HG03575 (cell line): ENCODE data around the gene GAS2L1.

Source experiments
- ATAC-seq: cut with Tn5 transposase; IDR thresholded peaks from one replicate; pipeline ENCODE4 v1.9.1; 2021; ENCODE audit not compliant: unreplicated experiment, insufficient number of reproducible peaks, low FRiP score; ENCODE audit errors: extremely low read depth

The GAS2L1 gene

DNA sequence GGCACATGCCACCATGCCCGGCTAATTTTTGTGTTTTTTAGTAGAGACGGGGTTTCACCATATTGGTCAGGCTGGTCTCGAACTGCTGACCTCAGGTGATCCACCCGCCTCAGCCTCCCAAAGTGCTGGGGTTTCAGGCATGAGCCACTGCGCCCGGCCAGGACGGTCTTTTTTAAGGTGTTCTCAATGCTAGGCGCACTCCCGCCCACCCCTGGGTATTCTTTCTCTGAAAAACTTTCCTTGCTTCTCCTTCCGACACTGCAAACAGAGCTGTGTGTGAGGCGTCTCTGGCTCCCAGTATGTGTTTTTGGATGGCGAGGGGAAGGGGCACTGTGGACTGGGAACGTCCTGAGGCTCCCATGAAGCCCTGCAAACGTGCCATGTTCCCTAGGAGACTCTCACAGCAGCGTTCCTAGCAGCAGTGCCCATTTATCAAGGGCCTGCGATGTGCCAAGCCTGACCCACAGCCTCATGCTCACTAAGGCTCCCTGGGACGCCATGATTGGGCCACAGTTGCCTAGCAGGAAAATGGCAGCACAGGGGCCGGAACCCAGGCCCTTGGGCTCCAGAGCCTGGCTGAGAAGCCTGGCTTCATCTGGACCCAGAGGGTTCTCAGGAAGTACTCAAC lies 11.5 kb downstream of the GAS2L1 start:
- ATAC-seq: no peak

DNA sequence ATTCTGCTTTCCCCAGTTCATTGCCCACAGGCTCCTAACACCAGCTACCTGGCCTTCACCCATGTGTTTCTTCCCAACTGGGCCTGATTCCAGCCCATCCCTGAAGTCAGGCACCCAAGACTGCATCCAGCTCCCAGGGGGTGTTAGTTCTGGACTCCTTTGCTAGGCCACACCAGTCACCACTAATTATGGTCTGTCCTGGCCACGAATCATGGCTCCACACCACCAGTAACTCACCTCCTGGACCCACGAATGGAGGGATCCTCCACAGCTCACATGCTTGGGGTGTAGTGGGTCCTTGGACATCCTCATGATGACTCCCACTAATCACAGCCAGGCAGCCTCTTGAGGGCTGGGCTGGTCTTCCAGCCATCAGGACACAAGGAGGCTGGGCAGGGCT lies 12.6 kb downstream of the GAS2L1 start:
- ATAC-seq: no peak

DNA sequence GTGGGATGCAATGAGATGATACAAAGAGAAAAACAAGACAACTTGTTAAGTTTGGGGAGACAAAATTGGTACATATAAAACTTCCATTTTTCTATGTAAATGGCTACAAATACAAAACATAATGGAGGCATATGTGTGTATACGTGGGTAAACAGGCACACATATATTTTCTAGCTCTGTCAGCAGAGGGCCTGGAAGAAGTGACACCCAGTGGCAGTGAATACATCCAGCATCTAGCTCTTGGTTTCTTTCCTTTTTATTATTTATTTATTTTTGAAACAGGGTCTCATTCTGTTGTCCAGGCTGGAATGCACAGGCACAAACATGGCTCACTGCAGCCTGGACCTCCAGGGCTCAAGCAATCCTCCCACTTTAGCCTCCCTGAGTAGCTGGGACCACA lies 14.1 kb downstream of the GAS2L1 start:
- no peak for ATAC-seq

DNA sequence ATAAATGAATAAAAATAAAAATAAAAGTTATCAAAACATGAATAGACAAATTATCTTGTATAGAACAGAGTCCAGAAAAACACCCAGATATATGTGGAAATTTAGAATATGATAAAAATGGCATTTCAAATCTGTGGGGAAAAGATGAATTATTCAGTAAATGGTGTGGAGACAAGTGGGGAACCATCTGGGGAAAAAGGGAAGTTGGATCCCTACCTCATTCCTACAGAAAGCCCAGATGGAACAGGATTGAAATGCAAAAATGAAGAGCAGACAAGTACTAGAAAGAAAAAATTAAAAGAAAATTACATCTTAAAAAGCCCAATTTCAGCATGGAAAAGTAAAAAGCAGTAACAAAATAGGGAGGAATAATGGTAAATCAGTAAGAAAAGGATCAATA lies 17.2 kb downstream of the GAS2L1 start:
- no peak for ATAC-seq

DNA sequence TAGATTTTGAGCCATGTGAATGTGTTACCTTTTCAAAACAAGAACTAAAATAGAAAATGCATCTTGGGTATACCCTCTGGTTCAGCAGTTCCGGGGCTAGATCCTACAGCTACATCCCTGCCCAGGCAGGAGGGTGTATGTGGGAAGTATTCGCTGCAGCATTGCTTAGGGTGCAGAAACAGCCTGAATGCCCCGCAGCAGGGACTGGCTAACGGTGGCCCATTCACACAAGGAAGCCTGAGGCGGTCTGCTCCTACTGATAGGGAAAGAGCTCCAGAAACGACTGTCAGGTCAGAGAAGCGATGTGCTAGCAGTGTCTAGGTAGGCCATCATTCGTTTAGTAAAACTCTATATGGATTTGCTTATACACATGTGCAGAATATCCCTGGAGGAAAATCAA lies 18.9 kb downstream of the GAS2L1 start:
- ATAC-seq: no peak

DNA sequence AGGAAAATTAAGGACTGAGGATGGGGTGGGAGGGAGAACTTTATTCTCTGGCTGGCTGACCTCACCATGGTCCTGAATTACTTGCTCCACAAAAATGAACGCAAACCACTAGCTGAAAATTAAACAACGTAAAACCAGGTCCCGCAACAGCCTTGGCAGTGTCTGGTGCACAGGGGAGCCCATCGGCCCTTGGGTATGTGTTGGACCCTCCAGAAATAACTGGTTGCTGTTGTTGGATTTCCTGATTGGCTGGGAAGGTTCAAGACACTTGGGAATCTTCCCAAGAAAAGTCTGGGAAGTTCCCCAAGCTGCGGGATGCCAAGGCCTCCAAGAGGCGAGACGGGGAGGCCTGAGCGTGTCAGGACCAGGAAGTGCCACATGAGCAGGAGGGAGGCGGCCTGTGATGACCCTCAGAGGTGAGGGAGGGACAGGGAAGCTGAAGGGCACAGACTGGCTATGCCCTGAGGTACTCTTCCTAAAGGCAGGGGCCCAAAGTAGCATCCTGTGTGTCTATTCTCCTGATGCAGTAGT lies 19.4 kb downstream of the GAS2L1 start:
- ATAC-seq: no peak

DNA sequence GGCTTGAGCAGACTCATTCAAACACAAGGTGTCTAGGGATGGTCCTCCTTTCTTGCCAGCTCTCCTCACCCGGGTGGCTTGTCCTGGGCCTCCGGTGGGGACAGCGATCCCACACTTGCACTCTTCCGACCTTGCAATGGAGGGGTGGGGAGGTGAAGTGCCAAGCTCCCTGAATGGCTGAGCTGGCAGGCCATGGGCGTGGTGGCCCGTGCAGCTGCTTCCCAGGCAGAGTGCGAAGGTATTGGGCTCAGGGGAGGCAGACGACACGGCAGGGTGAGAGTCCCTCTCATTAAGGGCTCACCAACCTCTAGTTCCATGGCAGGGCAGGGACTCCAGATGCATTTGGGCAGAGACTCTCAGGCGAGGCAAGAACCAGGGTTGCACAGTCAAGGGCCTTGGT lies 20.0 kb downstream of the GAS2L1 start:
- no peak for ATAC-seq

DNA sequence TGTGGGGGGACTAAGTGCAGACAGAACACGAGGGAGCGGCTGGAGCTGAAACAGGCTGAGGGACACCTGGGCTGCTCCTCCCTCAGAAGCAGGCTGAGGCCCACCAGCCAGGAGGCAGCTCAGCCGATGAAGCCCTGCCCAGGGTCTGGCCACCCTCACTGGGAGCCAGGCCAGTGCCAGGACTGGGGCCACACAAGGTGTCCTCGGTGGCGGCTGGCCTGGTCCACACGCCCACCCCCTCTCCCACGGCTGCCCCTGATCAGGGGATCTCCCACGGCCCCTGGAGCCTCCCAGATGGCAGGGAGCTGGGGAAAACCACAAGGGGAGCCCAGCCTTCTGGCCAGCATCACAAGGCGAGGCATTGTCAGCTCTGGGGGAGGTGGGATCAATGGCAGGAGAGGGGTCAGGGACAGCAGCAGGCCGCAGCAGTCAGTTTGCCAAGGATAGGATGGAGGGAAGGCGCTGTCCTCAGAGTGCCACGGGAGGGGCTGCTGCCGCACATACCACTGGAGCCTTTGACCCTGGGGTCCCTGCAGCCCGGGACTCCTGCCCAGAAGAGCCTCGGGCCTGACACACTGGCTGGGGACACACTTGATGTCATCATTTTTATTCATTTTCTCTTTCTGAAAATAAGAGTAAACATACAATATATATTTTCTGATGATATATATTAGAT lies 20.8 kb downstream of the GAS2L1 start:
- ATAC-seq: no peak

DNA sequence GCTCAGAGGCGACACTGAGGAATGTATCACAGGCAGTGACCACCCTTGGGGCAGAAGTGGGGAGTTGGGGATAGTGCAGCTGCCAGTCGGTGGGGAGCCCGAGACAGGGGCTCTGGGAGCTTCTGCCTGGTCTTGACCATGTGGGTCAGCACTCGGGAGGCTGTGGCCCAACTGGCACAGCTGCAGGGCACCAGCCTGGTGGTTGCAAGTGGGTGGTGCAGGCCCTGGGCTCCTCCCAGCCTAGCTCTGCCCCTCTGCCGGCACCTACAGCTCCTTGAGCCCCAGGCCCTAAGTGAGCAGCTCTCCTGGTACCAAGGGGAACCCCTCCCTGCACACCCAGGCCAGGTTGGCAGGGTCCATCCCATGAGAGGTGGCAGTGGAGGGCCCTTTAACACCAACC lies 21.6 kb downstream of the GAS2L1 start:
- ATAC-seq: no peak

DNA sequence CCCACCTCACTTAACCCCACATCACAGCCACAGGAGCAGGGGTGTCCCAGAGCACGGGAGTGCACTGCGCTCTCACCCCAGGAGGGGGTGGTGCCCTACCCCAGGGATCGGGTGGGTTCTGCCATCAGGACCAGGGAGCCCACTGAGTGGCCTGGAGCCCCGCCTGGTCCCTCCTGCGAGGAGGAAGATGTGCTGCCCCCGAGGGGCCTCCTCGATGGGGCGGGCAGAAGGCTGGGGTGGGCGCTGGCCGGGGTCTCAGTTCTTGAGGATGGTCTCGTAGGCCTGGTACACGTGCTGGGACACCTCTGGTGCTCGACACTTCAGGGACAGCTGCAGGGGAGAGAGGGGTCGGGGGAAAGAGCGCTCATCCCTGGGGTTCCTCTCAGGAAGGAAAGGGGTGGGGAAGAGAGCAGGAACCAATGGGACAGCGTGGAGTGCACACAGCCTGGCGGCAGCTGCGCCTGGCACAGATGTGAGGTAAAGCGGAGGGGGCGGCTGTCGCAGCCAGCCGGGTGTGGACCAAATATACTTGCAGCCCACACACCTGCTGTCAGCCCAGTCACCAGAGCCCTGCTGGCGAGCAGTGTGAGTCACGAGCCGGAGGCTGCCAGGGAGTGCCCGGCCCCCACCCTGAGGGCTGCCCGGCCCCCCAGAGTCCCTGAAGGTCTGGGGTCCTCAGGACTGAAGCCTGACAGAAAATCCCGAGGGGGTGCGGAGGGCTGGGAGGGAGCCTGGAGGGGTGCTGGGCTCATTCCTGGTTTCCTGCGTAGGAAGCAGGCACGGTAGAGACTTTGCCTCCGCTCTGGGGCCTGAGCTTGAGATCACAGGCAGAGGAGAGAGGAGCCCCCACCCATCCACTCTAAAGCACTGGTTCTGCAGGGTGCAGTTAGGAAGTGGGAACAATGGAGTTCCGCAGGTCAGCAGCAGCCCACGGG lies 22.4 kb downstream of the GAS2L1 start:
- no peak for ATAC-seq

DNA sequence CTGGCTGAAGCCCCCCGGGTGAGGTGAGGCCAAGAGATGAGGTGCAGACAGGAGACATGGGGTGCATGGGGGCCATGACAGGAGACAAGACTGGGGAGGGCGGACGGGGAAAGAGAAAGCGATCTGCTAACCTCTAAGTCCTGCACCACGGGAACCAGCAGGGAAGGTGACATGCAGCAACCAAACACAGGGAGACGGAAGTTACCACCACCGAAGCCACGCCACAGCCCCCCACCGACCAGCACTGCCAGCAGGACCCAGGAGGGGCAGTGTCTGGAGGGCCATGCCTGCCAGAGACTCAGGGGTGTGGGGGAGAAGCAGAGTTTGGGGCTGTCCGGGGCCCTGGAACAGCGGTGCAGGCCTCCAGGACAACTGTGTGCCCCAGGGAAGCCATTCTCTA lies 23.1 kb downstream of the GAS2L1 start:
- ATAC-seq: no peak

DNA sequence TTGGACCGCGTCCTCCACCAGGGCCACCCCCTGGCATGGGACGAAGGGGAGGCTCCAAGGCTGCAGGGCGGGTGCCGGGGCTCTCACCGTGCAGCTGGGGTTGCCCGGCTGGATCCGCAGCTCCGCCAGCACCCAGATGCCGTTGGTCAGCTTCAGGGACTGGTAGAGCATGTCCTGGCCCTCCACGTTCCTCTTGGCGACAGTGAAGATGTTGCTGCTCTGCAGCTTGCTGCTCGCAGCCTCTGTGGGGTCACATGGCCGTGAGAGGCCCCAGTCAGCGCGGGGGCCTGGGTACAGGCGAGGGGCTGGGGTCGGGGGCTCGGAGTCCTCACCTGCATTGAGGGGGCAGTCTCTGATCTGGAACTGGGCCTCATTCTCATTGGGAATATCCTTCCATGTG lies 23.8 kb downstream of the GAS2L1 start:
- no peak for ATAC-seq

DNA sequence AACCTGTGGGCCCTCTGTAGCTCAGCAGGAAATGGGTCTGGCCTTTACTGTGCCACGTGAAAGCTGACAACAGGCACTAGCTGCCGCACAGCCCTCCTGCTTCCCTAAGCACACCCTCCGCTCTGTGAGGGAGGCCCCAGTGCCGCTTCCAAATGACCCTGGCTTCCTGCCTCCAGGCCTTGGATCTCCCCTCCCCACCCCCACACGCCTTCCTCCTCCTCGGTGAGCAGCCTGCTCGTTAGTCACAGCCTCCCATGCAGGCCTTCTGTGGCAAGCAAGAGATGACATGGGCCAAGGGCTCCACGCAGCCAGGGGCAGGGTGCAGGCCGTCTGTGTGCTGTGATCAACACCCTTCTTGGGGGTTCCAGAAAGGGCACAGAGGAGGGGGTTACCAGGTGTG lies 24.3 kb downstream of the GAS2L1 start:
- ATAC-seq: no peak

DNA sequence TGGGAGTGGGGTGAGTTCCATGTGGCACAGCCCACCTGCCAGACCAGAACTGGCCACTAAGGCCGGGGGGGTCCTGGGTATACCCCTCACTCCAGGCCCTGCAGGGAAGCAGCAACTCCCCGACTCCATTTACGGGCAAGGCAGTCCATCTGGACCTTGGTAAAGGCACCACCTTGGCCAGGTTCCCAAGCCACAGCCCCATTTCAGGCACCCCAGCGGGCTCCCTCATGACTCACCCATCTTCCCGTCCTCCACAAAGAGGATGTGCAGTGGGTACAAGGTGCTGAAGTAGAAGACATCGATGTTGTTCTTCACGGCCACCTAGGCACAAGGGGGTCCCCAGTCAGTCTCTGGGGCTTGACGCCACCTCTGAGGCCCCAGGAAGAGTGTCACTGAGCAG lies 24.8 kb downstream of the GAS2L1 start:
- no peak for ATAC-seq

DNA sequence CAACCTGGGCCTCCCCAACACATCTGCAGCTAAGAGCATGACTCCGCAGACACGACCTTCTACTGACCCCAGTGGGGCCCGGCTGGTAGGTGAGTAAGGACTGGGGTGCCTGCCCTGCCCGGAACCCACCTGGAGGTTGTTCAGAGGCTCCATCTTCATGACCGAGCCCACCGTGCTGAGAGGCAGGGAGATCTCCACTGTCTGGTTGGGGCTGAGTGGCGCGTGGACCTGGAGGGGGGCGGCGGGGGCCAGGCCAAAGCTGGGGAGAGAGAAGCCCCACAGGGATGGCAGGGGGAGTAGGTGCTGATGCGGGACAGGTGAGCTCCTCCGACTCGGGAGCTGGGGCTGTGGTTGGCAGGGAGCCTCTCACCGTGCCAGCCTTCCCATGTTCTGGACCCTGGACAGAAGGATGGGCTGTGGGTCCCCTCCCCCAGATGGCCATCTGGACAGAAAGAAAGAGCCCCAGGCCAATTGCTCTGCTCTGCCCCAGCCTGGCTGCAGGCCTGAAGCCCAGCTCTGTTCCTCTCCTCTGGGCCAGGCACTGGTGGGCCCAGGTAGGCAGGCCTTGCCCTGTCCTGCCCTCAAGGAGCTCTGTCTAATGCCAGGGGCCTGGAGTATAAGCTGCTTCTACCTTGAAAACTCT lies 25.3 kb downstream of the GAS2L1 start:
- ATAC-seq: no peak

DNA sequence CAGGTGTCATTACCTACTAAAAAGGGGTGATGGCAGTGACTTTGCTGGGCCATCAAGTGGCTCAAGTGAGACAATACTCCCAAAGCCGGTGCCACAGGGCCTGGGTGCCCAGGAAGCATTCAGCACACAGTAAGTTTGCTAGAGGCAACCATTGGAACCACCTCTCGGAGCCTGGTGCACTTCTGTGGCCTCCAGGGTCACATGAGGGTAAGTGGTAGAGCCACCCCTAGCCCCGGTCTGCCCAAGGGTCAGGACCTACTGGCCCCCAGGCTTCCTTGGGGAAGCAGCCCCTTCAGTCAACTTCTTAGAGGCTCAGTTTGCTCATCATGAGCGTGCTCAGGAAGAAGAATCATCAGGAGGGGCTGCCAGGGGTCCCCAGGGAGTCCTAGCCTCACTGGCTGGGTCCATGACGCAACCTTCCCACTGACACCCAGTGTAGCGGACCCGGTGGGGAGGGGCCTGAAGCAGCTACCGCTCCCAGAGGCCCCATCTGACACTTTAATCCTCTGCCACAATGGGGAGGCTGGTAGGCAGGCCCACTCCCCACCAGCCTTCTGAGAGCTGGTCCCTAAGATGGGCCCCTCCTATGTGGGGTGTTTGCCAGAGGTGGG lies 26.5 kb downstream of the GAS2L1 start:
- ATAC-seq: no peak

DNA sequence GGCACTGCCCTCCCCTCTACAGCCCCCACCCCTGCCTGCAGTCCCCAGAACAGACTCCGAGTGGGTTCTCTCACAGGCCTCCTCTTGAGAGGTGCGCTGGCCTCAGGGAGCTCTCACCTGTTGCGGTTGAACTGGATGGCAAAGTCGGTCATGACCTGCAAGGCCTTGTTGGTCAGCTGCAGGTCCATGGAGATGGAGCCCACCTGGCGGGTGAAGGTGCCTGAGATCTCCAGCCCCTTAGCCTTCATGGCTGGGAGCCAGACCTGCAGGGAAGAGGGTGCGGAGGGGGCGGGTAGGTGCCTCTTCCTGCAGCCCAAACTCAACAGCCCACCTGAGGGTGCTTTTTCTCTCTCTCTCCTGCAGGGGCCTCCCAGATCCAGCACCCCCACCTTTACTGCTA lies 27.7 kb downstream of the GAS2L1 start:
- no peak for ATAC-seq

DNA sequence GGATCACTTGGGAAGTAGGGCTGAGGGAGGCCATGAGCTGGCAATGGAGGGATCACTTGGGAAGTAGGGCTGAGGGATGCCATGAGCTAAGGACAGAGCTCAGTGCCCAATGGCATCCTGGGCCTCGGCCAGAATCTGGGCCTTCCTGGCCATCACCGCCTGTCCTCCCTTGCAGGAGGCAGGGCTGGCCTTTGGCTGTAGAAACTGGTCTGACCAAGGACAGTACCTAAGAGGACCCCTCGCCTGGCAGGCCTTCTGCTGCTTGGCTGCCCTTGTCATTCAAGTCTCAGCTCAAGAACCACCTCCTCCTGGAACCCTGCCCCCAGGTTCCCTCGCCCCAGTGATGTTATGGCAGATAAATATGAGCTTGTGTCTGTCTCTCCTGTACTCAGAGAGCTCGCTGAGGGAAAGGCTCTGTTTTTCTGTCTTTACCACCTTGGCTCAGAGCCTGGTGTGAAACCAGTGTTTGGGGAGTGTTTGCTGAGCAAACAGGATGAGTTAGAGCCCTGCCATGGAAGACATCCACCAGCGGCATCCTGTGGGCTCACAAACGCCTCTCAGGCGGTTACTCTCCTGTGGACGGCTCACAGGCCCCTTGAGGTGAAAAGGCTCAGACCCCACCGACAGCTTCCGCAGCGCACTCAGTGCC lies 28.4 kb downstream of the GAS2L1 start:
- no peak for ATAC-seq

DNA sequence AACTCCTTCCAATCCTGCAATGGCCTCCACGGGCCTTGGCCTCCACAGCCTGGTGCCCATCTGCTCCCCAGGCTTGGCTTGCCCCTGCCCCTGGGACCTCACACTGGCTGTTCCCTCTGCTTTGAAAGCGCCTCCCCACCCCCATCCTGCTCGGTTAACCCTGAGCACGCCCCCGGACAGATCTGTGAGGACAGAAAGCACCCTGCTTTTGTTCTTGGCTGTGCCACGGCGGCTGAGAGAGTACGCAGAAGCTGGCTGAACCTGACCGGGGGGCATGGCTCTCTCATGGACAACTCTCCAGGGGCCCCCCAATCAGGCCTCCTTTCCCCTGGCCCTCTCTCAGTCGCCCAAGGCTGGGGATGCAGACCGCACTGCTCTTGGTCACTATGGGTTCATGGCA lies 29.2 kb downstream of the GAS2L1 start:
- ATAC-seq: no peak
